Heart left ventricle (tissue), 16 donors: ENCODE measurements around the gene CFLAR. TPM values are rescaled to one million over a fixed set of nuclear protein-coding genes. Genes with fewer than 3 reads are reported as not detected.

Experiments used
- ATAC-seq, 4 donors: fragments of 200-7000 bp; cut with Tn5 transposase; one replicate each; pipeline ENCODE4 v1.9.1; 2020 to 2022; ENCODE audit warnings: moderate library complexity in 4 of 4, mild to moderate bottlenecking in 3 of 4, moderate number of reproducible peaks in 1 of 4
- DNase-seq, 5 donors: peaks; one replicate each; pipeline ENCODE4 v3.0.0-alpha.2; 2020
- H3K27ac ChIP-seq, 12 donors: fragments of 200-600 bp; sonication (generic) in 4 of 12; one replicate each; pipeline versions ENCODE4 v1.5.0 to v1.8.0; 2016 to 2022; ENCODE audit warnings: mild to moderate bottlenecking in 2 of 12
- H3K27me3 ChIP-seq, 9 donors: fragments of 200-600 bp; sonication (generic) in 2 of 9; one replicate each; pipeline versions ENCODE4 v1.5.1 to v1.8.0; 2016 to 2022; ENCODE audit warnings: mild to moderate bottlenecking in 3 of 9
- H3K36me3 ChIP-seq, 9 donors: fragments of 200-600 bp; sonication (generic) in 2 of 9; one replicate each; pipeline versions ENCODE4 v1.5.0 to v1.8.0; 2018 to 2022; ENCODE audit warnings: mild to moderate bottlenecking in 2 of 9
- H3K4me1 ChIP-seq, 12 donors: fragments of 200-600 bp; sonication (generic) in 4 of 12; one replicate each; pipeline versions ENCODE4 v1.5.0 to v1.8.0; 2016 to 2022; ENCODE audit warnings: mild to moderate bottlenecking in 3 of 12
- H3K4me3 ChIP-seq, 12 donors: fragments of 200-600 bp; sonication (generic) in 4 of 12; one replicate each; pipeline versions ENCODE4 v1.5.0 to v1.8.0; 2017 to 2022; ENCODE audit warnings: mild to moderate bottlenecking in 9 of 12, moderate library complexity in 4 of 12
- H3K9me3 ChIP-seq, 12 donors: fragments of 200-600 bp; sonication (generic) in 4 of 12; one replicate each; pipeline versions ENCODE4 v1.5.0 to v1.8.0; 2016 to 2022; ENCODE audit warnings: mild to moderate bottlenecking in 1 of 12
- POLR2A ChIP-seq, 2 donors: fragments of 450-650 bp; IDR thresholded peaks; one replicate each; pipeline ENCODE4 v1.6.1; 2017; ENCODE audit warnings: antibody characterized with exemption in 2 of 2, mild to moderate bottlenecking in 2 of 2, moderate library complexity in 2 of 2
- WGBS, 4 donors: extraction: QIAGEN DNeasy Blood & Tissue Kit in 2 of 4; methylation state at CpG; one replicate each; pipeline versions ENCODE4 v1.1.5 to v1.1.7; 2013 to 2018; 5-methylcytosine and 5-hydroxymethylcytosine counted together
- intact Hi-C, 10 donors: fragments of 100-400 bp; cut with DNase I; formaldehyde crosslinking; loops; one replicate each; pipeline versions ENCODE4 v1.11.1 to v1.14.2; 2022
- polyA plus RNA-seq, 2 donors: library from polyadenylated mRNA; stranded (reverse); fragments of 200-250 nt; gene quantifications; one replicate each; pipeline ENCODE4 v1.2.3, GENCODE V29; 2013
- total RNA-seq, 9 donors: library from RNA; depleted of rRNA in 2 of 9; stranded (reverse); fragments of >200 nt in 2 of 9; fragmentation: NEBNext Ultra II Directional in 3 of 9; extraction: Animal tissue kit (Norgen Biotek cat#: 25700) in 3 of 9; gene quantifications; one replicate each; pipeline versions ENCODE4 v1.1.0 to v1.2.4, GENCODE V29; 2016 to 2023
- TF ChIP-seq, protein P1 (sequence below), 12 donors: fragments of 200-600 bp; sonication (generic) in 4 of 12; IDR thresholded peaks; one replicate each; pipeline versions ENCODE4 v1.5.0 to v1.8.0; 2018 to 2022; ENCODE audit warnings: antibody characterized with exemption in 12 of 12, mild to moderate bottlenecking in 5 of 12
- donor health status: ischemic (EF 13 %, LVEDD 7.1; RV severe dilation, severe dysfunction).
- donor health status: healthy with polysubstance abuse.
- donor health status: DM: no; HTN: yes; CAD: no.
- donor health status: DM: no; HTN: no; CAD: no.
- donor health status: ischemic (EF 25% LVEDD 6.9; RV normal size, moderate dysfunction).
- donor health status: ischemic (EF 25% LVEDD 5.7; RV mildly dilated, moderate dysfunction).
- donor health status: healthy.
- donor health status: DM: yes; HTN: yes; CAD: no.
- donor health status: ischemic (EF 35%, LVEDD 5.7; RV mildly dilated, moderate dysfunction).
- donor health status: nonischemic (EF 11% LVEDD 7.7; RV severe dilation, severe dysfunction).
- donor health status: DM: yes; HTN: yes; CAD: no.
- donor health status: PGD.
- donor health status: ischemic (EF 29% LVEDD 5.4; RV normal size, mild dysfunction).
- donor health status: nonischemic (EF 23%, LVEDD 6.1; RV moderate dilation, normal function).

The CFLAR gene
- total and polyA plus RNA-seq, 11 donors = 120 to 279 (median 214) TPM

DNA sequence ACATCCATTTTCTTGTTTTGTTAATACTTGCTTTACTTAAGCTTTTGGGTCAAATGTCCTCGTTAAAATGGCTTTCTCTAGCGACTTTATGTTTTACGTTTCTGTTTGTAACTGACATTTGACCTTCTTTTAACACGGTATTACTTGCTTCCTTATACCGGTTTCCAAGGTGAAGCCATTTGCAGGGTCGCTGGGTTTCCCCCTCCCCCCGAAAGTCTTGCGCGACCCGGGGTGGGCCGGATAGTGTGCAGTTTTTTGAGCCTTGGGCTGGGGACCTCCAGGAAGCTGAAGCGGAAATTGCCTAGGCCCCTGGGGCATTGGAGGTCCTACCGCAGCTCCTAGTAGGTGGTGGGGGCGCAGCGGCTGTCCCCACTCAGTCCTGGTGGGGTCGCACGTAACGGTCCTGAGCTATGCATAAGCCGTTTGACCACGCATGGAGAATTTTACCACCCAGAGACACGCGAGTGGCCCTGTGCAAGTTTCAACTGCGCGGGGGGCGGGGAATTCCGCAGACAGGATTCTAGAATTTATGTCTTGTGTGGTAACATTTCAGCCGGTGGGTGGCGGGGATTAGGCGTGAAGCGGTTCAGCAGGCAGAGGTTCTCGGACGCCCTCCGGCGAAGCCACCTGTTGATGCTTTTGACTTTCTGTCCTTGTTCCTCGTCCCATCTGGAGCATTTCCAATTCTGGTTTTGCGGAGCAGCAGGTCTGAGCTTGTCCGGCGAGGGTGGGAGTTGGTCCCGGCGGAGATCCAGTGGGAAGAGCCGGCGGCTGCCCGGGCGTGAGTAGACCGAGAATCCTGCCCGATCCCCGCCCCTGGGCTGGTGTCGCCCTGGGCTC, 2.4 kb downstream of the CFLAR start:
- WGBS, 4 donors = 1 to 2% (median 1%) methylated on average over 31 to 48 of the region's 48 CpGs
- H3K36me3 ChIP-seq = peaks cover 0 to 20% (median under 1%) of the 10 kb centered on the region in 9 donors
- no peaks in the 10 kb centered on the region for H3K9me3 ChIP-seq
- TF ChIP-seq, protein P1, sequence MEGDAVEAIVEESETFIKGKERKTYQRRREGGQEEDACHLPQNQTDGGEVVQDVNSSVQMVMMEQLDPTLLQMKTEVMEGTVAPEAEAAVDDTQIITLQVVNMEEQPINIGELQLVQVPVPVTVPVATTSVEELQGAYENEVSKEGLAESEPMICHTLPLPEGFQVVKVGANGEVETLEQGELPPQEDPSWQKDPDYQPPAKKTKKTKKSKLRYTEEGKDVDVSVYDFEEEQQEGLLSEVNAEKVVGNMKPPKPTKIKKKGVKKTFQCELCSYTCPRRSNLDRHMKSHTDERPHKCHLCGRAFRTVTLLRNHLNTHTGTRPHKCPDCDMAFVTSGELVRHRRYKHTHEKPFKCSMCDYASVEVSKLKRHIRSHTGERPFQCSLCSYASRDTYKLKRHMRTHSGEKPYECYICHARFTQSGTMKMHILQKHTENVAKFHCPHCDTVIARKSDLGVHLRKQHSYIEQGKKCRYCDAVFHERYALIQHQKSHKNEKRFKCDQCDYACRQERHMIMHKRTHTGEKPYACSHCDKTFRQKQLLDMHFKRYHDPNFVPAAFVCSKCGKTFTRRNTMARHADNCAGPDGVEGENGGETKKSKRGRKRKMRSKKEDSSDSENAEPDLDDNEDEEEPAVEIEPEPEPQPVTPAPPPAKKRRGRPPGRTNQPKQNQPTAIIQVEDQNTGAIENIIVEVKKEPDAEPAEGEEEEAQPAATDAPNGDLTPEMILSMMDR (IDR thresholded peaks at IDR 0.05) = peak; percentile 19 to 65 (median 51)
- TF ChIP-seq POLR2A (IDR thresholded peaks at IDR 0.05) = peak in 1 of 2 donors; percentile 71
- peak; percentile 91 to 95 (median 92) for DNase-seq
- peak; percentile 44 to 75 (median 52) for ATAC-seq
- peaks cover 0 to 55% (median 30%) of the 10 kb centered on the region in 12 donors for H3K4me1 ChIP-seq
- H3K27me3 ChIP-seq = no peaks in the 10 kb centered on the region
- H3K27ac ChIP-seq = peak overlapping the region; percentile 94 to 100 (median 100)
- H3K4me3 ChIP-seq = peak overlapping the region; percentile 65 to 99 (median 85)
- intact Hi-C loops = loop anchor here in 9 of 10 donors (2.0 to 10.0 kb wide), 6 partner anchors 34 to 116 kb away; partner anchors contain the start of genes HYCC2 (in 3 of the 9) and NDUFB3 (in 3 of the 9)

- peak; percentile 7 to 38 (median 20) for ATAC-seq
- Histone ChIP-seq H3K4me1 (peaks cover 2 to 62% (median 39%) of the 10 kb centered on the region in 12 donors), H3K4me3 (peak overlapping the region; percentile 65 to 99 (median 85)), H3K9me3 (no peaks in the 10 kb centered on the region), H3K36me3 (peaks cover 0 to 27% (median 4%) of the 10 kb centered on the region in 9 donors), H3K27ac (peak overlapping the region; percentile 94 to 100 (median 100)), H3K27me3 (no peaks in the 10 kb centered on the region)
- TF ChIP-seq, protein P1 (IDR thresholded peaks at IDR 0.05) = no peak
- peak in 1 of 2 donors; percentile 8 for TF ChIP-seq POLR2A (IDR thresholded peaks at IDR 0.05)
- 3 to 6% (median 3%) methylated on average over 12 of the region's 12 CpGs for WGBS, 4 donors
- intact Hi-C loops = loop anchor here in 9 of 10 donors (2.0 to 10.0 kb wide), 6 partner anchors 33 to 116 kb away; partner anchors contain the start of genes HYCC2 (in 3 of the 9) and NDUFB3 (in 3 of the 9)
- DNase-seq = no peak
These were observed 3.2 kb downstream of the CFLAR start for GRCh38 chr2:201118961-201119854.

GRCh38 chr2:201122276-201122675, 6.3 kb downstream of the CFLAR start:
- H3K27ac ChIP-seq = peak overlapping the region; percentile 94 to 100 (median 100)
- peaks cover 16 to 79% (median 64%) of the 10 kb centered on the region in 12 donors for H3K4me1 ChIP-seq

More at GRCh38 chr2:201122276-201122675, 6.3 kb downstream of the CFLAR start:
- 50 to 83% (median 76%) methylated on average over 1 of the region's 1 CpG for WGBS, 4 donors
- H3K4me3 ChIP-seq = peak overlapping the region in 10 of 12 donors; percentile 1 to 96 (median 85)
- DNase-seq (no peak), ATAC-seq (no peak)
- no peaks in the 10 kb centered on the region for H3K9me3 ChIP-seq
- no peaks in the 10 kb centered on the region for H3K27me3 ChIP-seq
- TF ChIP-seq POLR2A (IDR thresholded peaks at IDR 0.05) = no peak
- TF ChIP-seq, protein P1 (IDR thresholded peaks at IDR 0.05) = no peak
- H3K36me3 ChIP-seq = peaks cover 0 to 27% (median 4%) of the 10 kb centered on the region in 9 donors
- intact Hi-C loops = no loop called here
